K562 (cell line): ENCODE results near the gene MVB12B. TPM values are rescaled to one million over a fixed set of nuclear protein-coding genes. Genes with fewer than 3 reads are reported as not detected.

Experiments used
- ATAC-seq: fragments of 200-7000 bp; cut with Tn5 transposase; 3 replicates; pipeline ENCODE4 v1.9.1; 2020; ENCODE audit warnings: moderate library complexity
- BruUV-seq: library from RNA; stranded (reverse); fragments of 400-500 nt; replicated peaks from 2 replicates; lab custom pipeline; 2021; lab: Mats Ljungman, UMichigan
- CTCF ChIA-PET: fragments of 300-600 bp; formaldehyde crosslinking; extraction: SDS; loops from one replicate; lab custom pipeline; 2021; ENCODE audit warnings: low intra/inter-chr PET ratio; lab: Yijun Ruan, JAX
- POLR2A ChIA-PET: fragments of 300-600, 350-650 bp; sonication (Branson Sonifier 250); formaldehyde crosslinking; extraction: SDS; loops from one replicate; lab custom pipeline; 2021; ENCODE audit warnings: antibody characterized with exemption, inconsistent platforms; lab: Yijun Ruan, JAX
- DNase-seq, 4 experiments: peaks; one replicate each; pipeline versions ENCODE4 v3.0.0 to v3.0.0-alpha.2; 2011 to 2018; ENCODE audit warnings: low spot score in 3 of 4, mixed read lengths in 3 of 4; ENCODE audit errors: extremely low read depth in 1 of 4
- FAIRE-seq: peaks from 2 replicates; lab custom pipeline; 2011; peaks lifted over from hg19 to GRCh38; lab: Jason Lieb, UNC
- H2AFZ ChIP-seq: 2 replicates; pipeline ENCODE4 v1.6.0; 2011; ENCODE audit warnings: low read depth, low read length, control low read depth, inconsistent platforms
- H3K27ac ChIP-seq: fragments of 200-600 bp; 3 replicates; pipeline ENCODE4 v1.8.0; 2011; ENCODE audit warnings: low read depth, mild to moderate bottlenecking, control low read depth, inconsistent platforms, low read length, moderate library complexity, mixed read lengths; ENCODE audit errors: extremely low read depth
- H3K27me3 ChIP-seq, 2 experiments: fragments of 300-600 bp in 1 of 2; 2 replicates in 1 of 2; 3 replicates in 1 of 2; pipeline versions ENCODE4 v1.6.0 to v1.8.0; 2011; ENCODE audit warnings: inconsistent platforms in 2 of 2, low read length in 2 of 2, mild to moderate bottlenecking in 1 of 2, mixed read lengths in 1 of 2, moderate library complexity in 1 of 2; ENCODE audit not compliant: control insufficient read depth in 2 of 2, insufficient read depth in 2 of 2
- H3K36me3 ChIP-seq: fragments of 300-600 bp; 3 replicates; pipeline ENCODE4 v1.8.0; 2011; ENCODE audit warnings: mild to moderate bottlenecking, low read length, inconsistent platforms; ENCODE audit not compliant: control insufficient read depth, insufficient read depth
- H3K4me1 ChIP-seq, 2 experiments: fragments of 200-600 bp in 1 of 2; replicated peaks in 1 of 2; 2 replicates in 1 of 2; 3 replicates in 1 of 2; pipeline versions ENCODE4 v1.5.1 to v1.8.0; 2011; ENCODE audit warnings: inconsistent platforms in 2 of 2, low read length in 2 of 2, mild to moderate bottlenecking in 1 of 2, mixed read lengths in 1 of 2, moderate library complexity in 1 of 2; ENCODE audit not compliant: control insufficient read depth in 2 of 2, insufficient read depth in 2 of 2
- H3K4me2 ChIP-seq: 2 replicates; pipeline ENCODE4 v1.6.1; 2011; ENCODE audit warnings: low read length, control low read depth, inconsistent platforms, mixed read lengths; ENCODE audit not compliant: insufficient read depth
- H3K4me3 ChIP-seq: fragments of 200-600 bp; sonication (generic), shearing (Covaris generic); 2 replicates; pipeline ENCODE4 v1.5.1; 2016; ENCODE audit warnings: control low read depth, inconsistent platforms
- H3K79me2 ChIP-seq: fragments of 200-600 bp; 3 replicates; pipeline ENCODE4 v1.8.0; 2011; ENCODE audit warnings: low read length, inconsistent platforms; ENCODE audit not compliant: control insufficient read depth, insufficient read depth
- H3K9ac ChIP-seq, 2 experiments: 2 replicates each; pipeline versions ENCODE4 v1.6.0 to v1.6.1; 2011; ENCODE audit warnings: low read depth in 2 of 2, low read length in 2 of 2, control low read depth in 1 of 2, inconsistent platforms in 1 of 2, mild to moderate bottlenecking in 1 of 2, mixed read lengths in 1 of 2; ENCODE audit not compliant: insufficient read depth in 1 of 2
- H3K9me1 ChIP-seq: one replicate; pipeline ENCODE4 v1.6.0; 2011; ENCODE audit warnings: inconsistent platforms, mild to moderate bottlenecking, low read length, moderate library complexity; ENCODE audit not compliant: control insufficient read depth, insufficient read depth
- H3K9me3 ChIP-seq: replicated peaks from 2 replicates; pipeline ENCODE4 v1.5.1; 2011; ENCODE audit warnings: low read depth, low read length, inconsistent platforms; ENCODE audit not compliant: control insufficient read depth, insufficient read depth
- H4K20me1 ChIP-seq: replicated peaks from 2 replicates; pipeline ENCODE4 v1.6.1; 2011; ENCODE audit warnings: low read length, inconsistent platforms, mixed read lengths; ENCODE audit not compliant: control insufficient read depth, insufficient read depth
- BCOR ChIP-seq: fragments of 450-650 bp; IDR thresholded peaks from 2 replicates; pipeline ENCODE4 v1.6.1; 2016
- ELF1 ChIP-seq: fragments of 200-800 bp; sonication (Bioruptor generic); IDR thresholded peaks from 2 replicates; pipeline ENCODE4 v1.6.1; 2016; ENCODE audit warnings: missing genetic modification characterization, missing compliant biosample characterization
- EWSR1 ChIP-seq: fragments of 450-650 bp; IDR thresholded peaks from 2 replicates; pipeline ENCODE4 v1.6.1; 2018; ENCODE audit warnings: borderline replicate concordance, mild to moderate bottlenecking, low read depth, moderate library complexity; ENCODE audit not compliant: partially characterized antibody
- NFXL1 ChIP-seq: fragments of 450-650 bp; formaldehyde crosslinking; IDR thresholded peaks from 2 replicates; pipeline ENCODE4 v1.4.0; 2021; ENCODE audit warnings: mild to moderate bottlenecking
- NUFIP1 ChIP-seq: fragments of 450-650 bp; IDR thresholded peaks from 2 replicates; pipeline ENCODE4 v1.6.1; 2018; ENCODE audit not compliant: partially characterized antibody
- POLR2A ChIP-seq: fragments of 450-650 bp; conservative IDR thresholded peaks from 2 replicates; pipeline ENCODE4 v1.6.1; 2016
- RCOR1 ChIP-seq, 2 experiments: IDR thresholded peaks; 2 replicates each; pipeline ENCODE4 v1.6.1; 2012; ENCODE audit warnings: low read depth in 2 of 2, low read length in 2 of 2, borderline replicate concordance in 1 of 2, improper control_type of control experiment in 1 of 2
- SLC30A9 ChIP-seq: fragments of 250-450 bp; sonication (Bioruptor Pico); IDR thresholded peaks from 2 replicates; pipeline ENCODE4 v1.8.0; 2022; ENCODE audit warnings: mild to moderate bottlenecking, moderate library complexity
- SMAD4 ChIP-seq: fragments of 250-450 bp; sonication (Bioruptor Pico); conservative IDR thresholded peaks from 2 replicates; pipeline ENCODE4 v1.8.0; 2021; ENCODE audit warnings: inconsistent platforms, mild to moderate bottlenecking, moderate library complexity
- WHSC1 ChIP-seq: IDR thresholded peaks from one replicate; pipeline ENCODE4 v1.6.1; 2012; ENCODE audit warnings: low read length, control low read depth, inconsistent platforms
- ZKSCAN3 ChIP-seq: fragments of 250-450 bp; sonication (Bioruptor Pico); IDR thresholded peaks from 2 replicates; pipeline ENCODE4 v1.4.0; 2020
- ZNF134 ChIP-seq: fragments of 250-450 bp; sonication (Bioruptor Pico); conservative IDR thresholded peaks from 2 replicates; pipeline ENCODE4 v1.4.0; 2020
- ZNF224 ChIP-seq: sonication (generic); formaldehyde crosslinking; IDR thresholded peaks from 2 replicates; pipeline ENCODE4 v1.8.0; 2022; ENCODE audit warnings: mild to moderate bottlenecking, missing genetic modification reagents
- ZNF395 ChIP-seq: fragments of 200-800 bp; sonication (Bioruptor generic); IDR thresholded peaks from 2 replicates; pipeline ENCODE4 v1.6.1; 2017; ENCODE audit warnings: missing genetic modification characterization, missing compliant biosample characterization
- ZNF79 ChIP-seq: fragments of 250-450 bp; sonication (Bioruptor Pico); IDR thresholded peaks from 2 replicates; pipeline ENCODE4 v1.4.0; 2020; ENCODE audit warnings: low read depth, mild to moderate bottlenecking, moderate library complexity
- ZSCAN29 ChIP-seq: fragments of 450-650 bp; IDR thresholded peaks from 2 replicates; pipeline ENCODE4 v1.6.1; 2017
- WGBS: fragments of 100-300 bp; shearing (Covaris generic); methylation state at CpG from one replicate; pipeline ENCODE4 v1.1.6; 2016; ENCODE audit warnings: low coverage, mixed read lengths; ENCODE audit not compliant: insufficient coverage; ENCODE audit errors: missing lambda C conversion rate; 5-methylcytosine and 5-hydroxymethylcytosine counted together
- in situ Hi-C: fragments of 300-500 bp; cut with MboI; formaldehyde crosslinking; loops from 4 replicates; pipeline ENCODE4 v1.15.0; 2018; ENCODE audit warnings: inconsistent platforms, mixed read lengths
- intact Hi-C: fragments of 100-400 bp; cut with micrococcal nuclease; formaldehyde crosslinking; loops from 2 replicates; pipeline ENCODE4 v1.14.2; 2022
- polyA plus RNA-seq, 8 experiments: library from polyadenylated mRNA; depleted of rRNA in 4 of 8; stranded (reverse) in 5 of 8; unstranded in 3 of 8; fragments of >200 nt; fragmentation: Nextera tagmentation in 2 of 8; fragmentation: Illumina TruSeq in 1 of 8; extraction: Ambion mirVana in 2 of 8; extraction: Trizol in 1 of 8; gene quantifications; 2 replicates each; pipeline versions ENCODE4 v1.2.1 to v1.2.3, GENCODE V29; 2011 to 2014; ENCODE audit warnings: inconsistent platforms in 1 of 8, missing spikeins in 1 of 8
- total RNA-seq, 7 experiments: library from RNA; depleted of rRNA in 6 of 7; stranded (reverse); fragments of >200 nt in 6 of 7; fragmentation: Illumina TruSeq in 2 of 7; extraction: Trizol in 2 of 7; gene quantifications; 2 replicates each; pipeline versions ENCODE4 v1.2.1 to v1.2.3, GENCODE V29; 2011 to 2021; ENCODE audit warnings: low replicate concordance in 1 of 7

Gene MVB12B
- total and polyA plus RNA-seq, 9 of the 15 experiments (the other 6 are each of a cell fraction or from before 2014, with no cell fraction given), result not detected

GRCh38 chr9:126375386-126375785 is 48.8 kb downstream of the MVB12B start:
- Histone ChIP-seq H3K79me2 (no peaks in the 10 kb centered on the region), H3K9me1 (no peaks in the 10 kb centered on the region), H3K4me2 (no peak overlapping the region), H3K4me3 (no peak overlapping the region), H3K4me1 (no peaks in the 10 kb centered on the region), H3K27ac (no peak overlapping the region), H3K27me3 (peaks cover 19 to 60% of the 10 kb centered on the region in 2 experiments; a peak in 4 of 5 replicates), H3K36me3 (no peaks in the 10 kb centered on the region), H2AFZ (no peak overlapping the region), H3K9me3 (no peaks in the 10 kb centered on the region), H4K20me1 (no peaks in the 10 kb centered on the region; the same call in 1 of the 2 replicates), H3K9ac (no peak overlapping the region)
- ChIA-PET POLR2A (no interaction called here), CTCF (no interaction called here)
- FAIRE-seq (no peak), DNase-seq (no peak), ATAC-seq (no peak)
- TF ChIP-seq ZSCAN29, result no peak
- no peak for TF ChIP-seq RCOR1 (IDR thresholded peaks at IDR 0.05; ENCODE audit: borderline replicate concordance in 1 of 2, low read depth in 2 of 2, low read length in 2 of 2)
- no peak for TF ChIP-seq ELF1 (tag)
- no peak for TF ChIP-seq EWSR1
- no peak for TF ChIP-seq WHSC1
- no peak for TF ChIP-seq ZNF79 (CRISPR knock-in tag)
- TF ChIP-seq ZNF224 (CRISPR knock-in tag), result no peak
- TF ChIP-seq SMAD4 (CRISPR knock-in tag), result no peak
- no peak for TF ChIP-seq NUFIP1
- no peak for TF ChIP-seq BCOR
- TF ChIP-seq POLR2A, result no peak
- no peak for TF ChIP-seq ZNF395 (CRISPR knock-in tag)
- no peak for TF ChIP-seq ZNF134 (CRISPR knock-in tag)
- TF ChIP-seq SLC30A9 (CRISPR knock-in tag), result no peak
- no peak for TF ChIP-seq NFXL1 (CRISPR knock-in tag)
- no peak for TF ChIP-seq ZKSCAN3 (CRISPR knock-in tag)
- BruUV-seq, result no TSS peak
- intact Hi-C loops, result no loop called here
- 1% methylated on average over 7 of the region's 7 CpGs for WGBS
- in situ Hi-C loops, result no loop called here
